ENCODE data around the gene JAKMIP2.

DNA sequence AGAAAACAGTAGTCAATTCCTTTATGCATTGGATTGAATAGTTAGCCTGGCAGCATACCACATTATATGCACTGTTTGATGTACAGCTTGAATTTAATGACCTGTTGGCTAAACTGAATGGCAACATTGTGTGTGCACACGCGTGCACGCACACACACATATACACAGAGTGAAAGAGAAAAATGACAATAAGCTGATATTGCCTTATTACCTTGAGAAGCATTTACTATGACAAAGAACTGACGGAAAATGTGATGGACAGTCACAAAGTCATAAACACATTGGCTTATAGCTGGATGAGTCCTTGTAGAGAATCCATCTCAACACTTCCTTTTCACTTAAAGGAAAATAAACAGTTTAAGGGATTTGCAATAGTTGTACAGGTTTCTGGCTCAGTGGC, 15.5 kb downstream of the JAKMIP2 start:
- TF ChIP-seq POLR2A (IDR thresholded peaks at IDR 0.05): no peak
- TF ChIP-seq, protein P1, sequence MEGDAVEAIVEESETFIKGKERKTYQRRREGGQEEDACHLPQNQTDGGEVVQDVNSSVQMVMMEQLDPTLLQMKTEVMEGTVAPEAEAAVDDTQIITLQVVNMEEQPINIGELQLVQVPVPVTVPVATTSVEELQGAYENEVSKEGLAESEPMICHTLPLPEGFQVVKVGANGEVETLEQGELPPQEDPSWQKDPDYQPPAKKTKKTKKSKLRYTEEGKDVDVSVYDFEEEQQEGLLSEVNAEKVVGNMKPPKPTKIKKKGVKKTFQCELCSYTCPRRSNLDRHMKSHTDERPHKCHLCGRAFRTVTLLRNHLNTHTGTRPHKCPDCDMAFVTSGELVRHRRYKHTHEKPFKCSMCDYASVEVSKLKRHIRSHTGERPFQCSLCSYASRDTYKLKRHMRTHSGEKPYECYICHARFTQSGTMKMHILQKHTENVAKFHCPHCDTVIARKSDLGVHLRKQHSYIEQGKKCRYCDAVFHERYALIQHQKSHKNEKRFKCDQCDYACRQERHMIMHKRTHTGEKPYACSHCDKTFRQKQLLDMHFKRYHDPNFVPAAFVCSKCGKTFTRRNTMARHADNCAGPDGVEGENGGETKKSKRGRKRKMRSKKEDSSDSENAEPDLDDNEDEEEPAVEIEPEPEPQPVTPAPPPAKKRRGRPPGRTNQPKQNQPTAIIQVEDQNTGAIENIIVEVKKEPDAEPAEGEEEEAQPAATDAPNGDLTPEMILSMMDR (IDR thresholded peaks at IDR 0.05): no peak
